Endothelial cell of umbilical vein (primary cell): ENCODE measurements around the gene ZNF362. TPM values are rescaled to one million over a fixed set of nuclear protein-coding genes. Genes with fewer than 3 reads are reported as not detected.

ENCODE experiments used
- BruUV-seq: library from RNA; stranded (reverse); fragments of 400-500 nt; replicated peaks from 2 replicates; lab custom pipeline; 2021; lab: Mats Ljungman, UMichigan
- CTCF ChIA-PET: fragments of 300-600, 350-600 bp; sonication (Branson Sonifier 250); formaldehyde crosslinking; loops from one replicate; lab custom pipeline; 2021; ENCODE audit warnings: antibody characterized with exemption, inconsistent platforms; lab: Charles Lee
- POLR2A ChIA-PET: fragments of 300-600, 350-600 bp; sonication (Branson Sonifier 250); formaldehyde crosslinking; loops from one replicate; lab custom pipeline; 2021; ENCODE audit warnings: antibody characterized with exemption, inconsistent platforms; lab: Charles Lee
- DNase-seq: peaks from one replicate; pipeline ENCODE4 v3.0.0-alpha.2; 2011; ENCODE audit warnings: low read depth, low spot score
- FAIRE-seq: peaks from 2 replicates; lab custom pipeline; 2011; peaks lifted over from hg19 to GRCh38; lab: Jason Lieb, UNC
- H2AFZ ChIP-seq: 2 replicates; pipeline ENCODE4 v1.6.0; 2012; ENCODE audit warnings: low read depth, low read length, control low read depth, inconsistent platforms
- H3K27ac ChIP-seq: 2 replicates; pipeline ENCODE4 v1.5.1; 2011; ENCODE audit warnings: low read depth, mild to moderate bottlenecking, control low read depth, low read length, moderate library complexity; ENCODE audit not compliant: insufficient read depth
- H3K27me3 ChIP-seq, 2 experiments: 2 replicates each; pipeline versions ENCODE4 v1.6.0 to v1.6.1; 2011; ENCODE audit warnings: low read length in 2 of 2, mixed read lengths in 1 of 2; ENCODE audit not compliant: control insufficient read depth in 2 of 2, insufficient read depth in 2 of 2
- H3K36me3 ChIP-seq, 2 experiments: 2 replicates in 1 of 2; 3 replicates in 1 of 2; pipeline ENCODE4 v1.5.1; 2011; ENCODE audit warnings: low read length in 2 of 2, mild to moderate bottlenecking in 1 of 2, moderate library complexity in 1 of 2; ENCODE audit not compliant: control insufficient read depth in 2 of 2, insufficient read depth in 2 of 2; ENCODE audit errors: extremely low read depth in 1 of 2
- H3K4me1 ChIP-seq: 3 replicates; pipeline ENCODE4 v1.5.1; 2011; ENCODE audit warnings: mild to moderate bottlenecking, low read length; ENCODE audit not compliant: control insufficient read depth, insufficient read depth; ENCODE audit errors: extremely low read depth
- H3K4me2 ChIP-seq: 2 replicates; pipeline ENCODE4 v1.6.1; 2011; ENCODE audit warnings: low read length, control low read depth, mixed read lengths; ENCODE audit not compliant: insufficient read depth
- H3K4me3 ChIP-seq, 3 experiments: fragments of 200-600 bp in 1 of 3; sonication (generic), shearing (Covaris generic) in 1 of 3; replicated peaks in 1 of 3; 2 replicates each; pipeline ENCODE4 v1.5.1; 2011 to 2016; ENCODE audit warnings: control low read depth in 3 of 3, low read length in 3 of 3, mild to moderate bottlenecking in 2 of 3, inconsistent platforms in 1 of 3, low read depth in 1 of 3, moderate library complexity in 1 of 3; ENCODE audit not compliant: insufficient read depth in 1 of 3
- H3K79me2 ChIP-seq: 2 replicates; pipeline ENCODE4 v1.6.0; 2012; ENCODE audit warnings: low read length, inconsistent platforms; ENCODE audit not compliant: control insufficient read depth, insufficient read depth
- H3K9ac ChIP-seq: replicated peaks from 2 replicates; pipeline ENCODE3; 2011; ENCODE audit warnings: low read length, control low read depth; ENCODE audit not compliant: insufficient read depth; ENCODE audit errors: extremely low read depth
- H3K9me1 ChIP-seq: replicated peaks from 3 replicates; pipeline ENCODE4 v1.6.0; 2011; ENCODE audit warnings: mild to moderate bottlenecking, low read length; ENCODE audit not compliant: control insufficient read depth, insufficient read depth; ENCODE audit errors: extremely low read depth
- H3K9me3 ChIP-seq: replicated peaks from 2 replicates; pipeline ENCODE4 v1.5.1; 2012; ENCODE audit warnings: low read length, inconsistent platforms; ENCODE audit not compliant: control insufficient read depth, insufficient read depth
- H4K20me1 ChIP-seq: replicated peaks from 2 replicates; pipeline ENCODE3; 2011; ENCODE audit warnings: mild to moderate bottlenecking, low read length; ENCODE audit not compliant: control insufficient read depth, insufficient read depth; ENCODE audit errors: extremely low read depth
- CTCF ChIP-seq, 2 donors: IDR thresholded peaks; 1 replicate in 1 of 2; 2 replicates in 1 of 2; pipeline ENCODE4 v1.5.1; 2011; ENCODE audit warnings: low read length in 2 of 2, mild to moderate bottlenecking in 2 of 2, moderate library complexity in 2 of 2, control low read depth in 1 of 2, inconsistent platforms in 1 of 2, low read depth in 1 of 2; ENCODE audit not compliant: insufficient read depth in 1 of 2; ENCODE audit errors: extremely low read depth in 1 of 2
- EZH2 ChIP-seq: IDR thresholded peaks from 2 replicates; pipeline ENCODE4 v1.6.1; 2012; ENCODE audit warnings: borderline replicate concordance, low read depth, mild to moderate bottlenecking, moderate library complexity, low read length, inconsistent platforms; ENCODE audit not compliant: severe bottlenecking
- FOS ChIP-seq: IDR thresholded peaks from 2 replicates; pipeline ENCODE4 v1.6.1; 2011; ENCODE audit warnings: mild to moderate bottlenecking, low read length, moderate library complexity, borderline replicate concordance; ENCODE audit not compliant: insufficient read depth
- GATA2 ChIP-seq: IDR thresholded peaks from 2 replicates; pipeline ENCODE4 v1.7.0; 2011; ENCODE audit warnings: low read depth, mild to moderate bottlenecking, moderate library complexity, mixed read lengths, low read length; ENCODE audit not compliant: insufficient read length, insufficient read depth
- JUN ChIP-seq: IDR thresholded peaks from 2 replicates; pipeline ENCODE4 v1.6.1; 2011; ENCODE audit warnings: borderline replicate concordance, low read depth; ENCODE audit not compliant: insufficient read length, insufficient read depth
- MYC ChIP-seq: IDR thresholded peaks from one replicate; pipeline ENCODE4 v1.6.1; 2011; ENCODE audit warnings: mild to moderate bottlenecking, low read depth, low read length
- POLR2A ChIP-seq: IDR thresholded peaks from 2 replicates; pipeline ENCODE4 v1.6.1; 2012; ENCODE audit warnings: low read depth, mild to moderate bottlenecking, control low read depth, low read length
- POLR2AphosphoS5 ChIP-seq: IDR thresholded peaks from 2 replicates; pipeline ENCODE4 v1.6.1; 2012; ENCODE audit warnings: low read depth, mild to moderate bottlenecking, control low read depth, low read length, moderate library complexity; ENCODE audit not compliant: insufficient read depth
- dilution Hi-C: fragments of 300-500 bp; cut with MboI; formaldehyde crosslinking; loops from one replicate; pipeline ENCODE4 v1.15.0; 2019; ENCODE audit warnings: low sequenced_read_pairs; ENCODE audit not compliant: extremely low pct_ligation_motif_present
- intact Hi-C: fragments of 100-400 bp; cut with micrococcal nuclease; formaldehyde crosslinking; loops from one replicate; pipeline ENCODE4 v1.10.0; 2022
- polyA plus RNA-seq, 4 experiments: library from polyadenylated mRNA; depleted of rRNA in 3 of 4; stranded (reverse) in 3 of 4; unstranded in 1 of 4; fragments of >200 nt; gene quantifications; 2 replicates each; pipeline versions ENCODE4 v1.2.1 to v1.2.3, GENCODE V29; 2011 to 2012; ENCODE audit warnings: missing spikeins in 1 of 4
- total RNA-seq: library from RNA; stranded (reverse); gene quantifications from 2 replicates; pipeline ENCODE4 v1.2.3, GENCODE V29; 2021
- TF ChIP-seq, protein P1 (sequence below): IDR thresholded peaks from 2 replicates; pipeline ENCODE4 v1.6.1; 2011; ENCODE audit not compliant: insufficient read depth, insufficient read length

The ZNF362 gene
- total and polyA plus RNA-seq, 2 donors (not counting 3 experiments of a cell fraction or from before 2014, with no cell fraction given), result 28.4 to 35.3 TPM

DNA sequence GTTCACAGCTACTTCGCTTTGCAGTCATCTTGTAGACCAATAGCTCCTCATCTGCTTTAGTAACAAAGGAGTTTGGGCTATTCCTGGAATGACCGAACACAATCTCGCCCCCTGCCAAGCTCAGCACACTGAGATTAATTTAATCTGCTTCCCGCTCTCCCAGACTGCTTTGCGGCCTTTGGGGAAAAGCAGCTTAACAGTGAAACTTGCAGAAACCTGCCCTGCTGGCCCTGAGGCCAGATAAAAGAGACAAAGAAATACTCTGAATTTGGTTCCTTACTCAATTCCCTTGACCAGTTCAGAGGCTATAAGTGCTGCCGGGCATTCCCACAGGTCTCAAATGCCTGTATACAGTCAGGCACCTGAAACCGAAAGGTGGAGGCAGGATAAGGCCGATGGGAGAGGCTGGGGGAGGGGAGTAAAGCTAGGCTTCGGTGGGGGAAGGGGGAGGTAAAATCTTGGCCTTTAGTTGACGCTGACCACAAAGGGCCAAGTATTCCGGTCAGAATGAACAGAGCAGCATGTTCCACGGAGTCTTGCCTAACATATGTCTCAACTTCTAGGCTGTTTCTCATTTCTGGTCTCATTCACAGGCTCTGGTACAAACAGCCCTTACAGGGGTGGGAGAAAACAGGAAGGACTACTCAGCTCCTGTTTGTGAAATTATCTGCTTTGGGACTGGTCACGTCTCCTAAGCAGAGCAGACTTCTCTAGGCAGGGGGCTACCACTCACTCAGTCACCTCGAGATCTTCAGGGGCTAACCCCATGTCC is 82.3 kb downstream of the ZNF362 start:
- dilution Hi-C loops, result no loop called here
- FAIRE-seq (peak; percentile 61), DNase-seq (peak; percentile 66)
- no peak overlapping the region for H3K4me3 ChIP-seq
- no peak overlapping the region for H2AFZ ChIP-seq
- peaks cover under 1 to 5% of the 10 kb centered on the region in 2 experiments for H3K36me3 ChIP-seq
- POLR2A ChIA-PET, result interaction anchor here (1.5 to 2.0 kb wide), 2 partner anchors 9 to 11 kb away, joined by 5 to 7 read pairs; no protein-coding TSS in a partner anchor
- H3K4me1 ChIP-seq, result peaks cover 68% of the 10 kb centered on the region
- no peak overlapping the region for H3K9ac ChIP-seq
- CTCF ChIA-PET, result interaction anchor here (0.9 to 2.7 kb wide), 8 partner anchors 9 to 43 kb away, joined by 3 to 15 read pairs (median 3); no protein-coding TSS in a partner anchor
- peak overlapping the region; percentile 4 for H3K4me2 ChIP-seq
- no TSS peak for BruUV-seq
- H3K9me3 ChIP-seq, result no peaks in the 10 kb centered on the region
- TF ChIP-seq JUN (no peak), POLR2AphosphoS5 (peak; percentile 26)
- intact Hi-C loops, result loop anchor here (1.0 kb wide), 1 partner anchor 43 kb away; no protein-coding TSS in a partner anchor
- peaks cover 6% of the 10 kb centered on the region for H4K20me1 ChIP-seq
- no peaks in the 10 kb centered on the region for H3K9me1 ChIP-seq
- no peaks in the 10 kb centered on the region for H3K27me3 ChIP-seq
- H3K79me2 ChIP-seq, result peaks cover 94% of the 10 kb centered on the region
- H3K27ac ChIP-seq, result no peak overlapping the region

DNA sequence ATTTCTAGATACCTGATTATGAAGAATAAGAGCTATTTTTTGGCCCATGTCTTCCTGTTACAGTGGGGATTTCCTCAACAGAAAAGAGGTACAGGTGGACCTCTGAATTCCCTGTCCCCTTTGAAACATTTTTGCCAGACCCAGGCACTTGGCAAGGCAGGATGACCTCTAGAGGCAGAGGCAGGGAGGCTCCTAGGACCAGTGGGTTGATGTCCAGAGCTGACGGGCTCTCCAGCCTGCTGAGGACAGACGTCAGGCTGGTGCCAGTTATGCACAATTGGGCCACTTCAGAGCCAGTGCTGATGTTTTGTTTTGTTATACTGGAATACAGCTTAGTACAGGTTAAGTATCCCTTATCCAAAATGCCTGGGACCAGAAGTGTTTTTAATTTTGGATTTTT is 83.1 kb downstream of the ZNF362 start:
- H3K4me2 ChIP-seq, result peak overlapping the region; percentile 4
- no TSS peak for BruUV-seq
- ChIA-PET CTCF (interaction anchor here (0.6 to 2.7 kb wide), 8 partner anchors 8 to 132 kb away, joined by 3 to 15 read pairs (median 3); no protein-coding TSS in a partner anchor), POLR2A (interaction anchor here (1.5 to 2.0 kb wide), 2 partner anchors 8 to 11 kb away, joined by 5 to 7 read pairs; no protein-coding TSS in a partner anchor)
- no peaks in the 10 kb centered on the region for H3K9me1 ChIP-seq
- H4K20me1 ChIP-seq, result peaks cover 9% of the 10 kb centered on the region
- no peak overlapping the region for H3K27ac ChIP-seq
- no peaks in the 10 kb centered on the region for H3K27me3 ChIP-seq
- H3K4me1 ChIP-seq, result peaks cover 68% of the 10 kb centered on the region
- DNase-seq (no peak), FAIRE-seq (no peak)
- intact Hi-C loops, result loop anchor here (1.0 kb wide), 1 partner anchor 44 kb away; no protein-coding TSS in a partner anchor
- dilution Hi-C loops, result no loop called here
- H3K4me3 ChIP-seq, result no peak overlapping the region
- no peak overlapping the region for H2AFZ ChIP-seq
- H3K36me3 ChIP-seq, result peaks cover 0 to 5% of the 10 kb centered on the region in 2 experiments
- H3K79me2 ChIP-seq, result peaks cover 95% of the 10 kb centered on the region
- no peaks in the 10 kb centered on the region for H3K9me3 ChIP-seq
- no peak overlapping the region for H3K9ac ChIP-seq
- TF ChIP-seq GATA2, result no peak
- peak; percentile 6 to 14 for TF ChIP-seq CTCF (IDR thresholded peaks at IDR 0.05; ENCODE audit: extremely low read depth in 1 of 2, insufficient read depth in 1 of 2, low read depth in 1 of 2, low read length in 2 of 2)
- no peak for TF ChIP-seq MYC
- TF ChIP-seq FOS, result no peak
- no peak for TF ChIP-seq EZH2
- TF ChIP-seq, protein P1, sequence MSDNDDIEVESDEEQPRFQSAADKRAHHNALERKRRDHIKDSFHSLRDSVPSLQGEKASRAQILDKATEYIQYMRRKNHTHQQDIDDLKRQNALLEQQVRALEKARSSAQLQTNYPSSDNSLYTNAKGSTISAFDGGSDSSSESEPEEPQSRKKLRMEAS, result no peak
- TF ChIP-seq POLR2AphosphoS5, result no peak
- TF ChIP-seq POLR2A, result no peak
